HG03469 (cell line): ENCODE data around the gene WDCP.
"Not testable (repeated sequence)": the region's sequence is repeated elsewhere in the genome, so short reads cannot be mapped to it uniquely, and the experiment has no call there.

Experiments used
- ATAC-seq: cut with Tn5 transposase; IDR thresholded peaks from one replicate; pipeline ENCODE4 v1.9.1; 2021; ENCODE audit warnings: mild to moderate bottlenecking, moderate library complexity, moderate number of reproducible peaks; ENCODE audit not compliant: unreplicated experiment

The WDCP gene

GRCh38 chr2:24065341-24065740, 18.1 kb upstream of the WDCP start:
- no peak for ATAC-seq

GRCh38 chr2:24058564-24059271, 11.5 kb upstream of the WDCP start:
- no peak for ATAC-seq

GRCh38 chr2:24055750-24056149, 8.6 kb upstream of the WDCP start:
- no peak for ATAC-seq

- no peak for ATAC-seq
Observed at GRCh38 chr2:24054366-24055010, 7.3 kb upstream of the WDCP start.

- ATAC-seq, result no peak
Observed at GRCh38 chr2:24052951-24053350, 5.8 kb upstream of the WDCP start.

GRCh38 chr2:24051833-24052232, 4.6 kb upstream of the WDCP start:
- no peak for ATAC-seq

GRCh38 chr2:24050041-24050979, 3.1 kb upstream of the WDCP start:
- no peak for ATAC-seq

- no peak for ATAC-seq
Observed at GRCh38 chr2:24049485-24050021, 2.4 kb upstream of the WDCP start, which contains the start of gene FKBP1B. Gene FKBP1B (plus strand): TSS chr2:24049741. CDS start chr2:24049850, 109 bp downstream.

GRCh38 chr2:24048769-24049484, 1.7 kb upstream of the WDCP start:
- ATAC-seq, result no peak

- no peak for ATAC-seq
Observed at GRCh38 chr2:24047703-24048033, 477 bp upstream of the WDCP start.

GRCh38 chr2:24046599-24046929, 627 bp downstream of the WDCP start:
- ATAC-seq, result no peak

- no peak for ATAC-seq
Observed at GRCh38 chr2:24045511-24046508, 1.4 kb downstream of the WDCP start.

- not testable (repeated sequence) for ATAC-seq
Observed at GRCh38 chr2:24043133-24043532, 4.1 kb downstream of the WDCP start.

GRCh38 chr2:24040511-24040910, 6.7 kb downstream of the WDCP start:
- ATAC-seq, result no peak

GRCh38 chr2:24038786-24039499, 8.2 kb downstream of the WDCP start:
- no peak for ATAC-seq

GRCh38 chr2:24026233-24026632, 21.0 kb downstream of the WDCP start:
- no peak for ATAC-seq

GRCh38 chr2:24024996-24025663, 22.1 kb downstream of the WDCP start:
- ATAC-seq, result no peak

GRCh38 chr2:24024018-24024417, 23.2 kb downstream of the WDCP start:
- ATAC-seq, result no peak
